SK-N-SH treated with all-trans-retinoic acid at 6 μM for 48 hours (cell line): ENCODE results near the gene SCO1.
A peak's percentile ranks its signal among the peaks of the same experiment; 100 is the strongest.
"Not testable (repeated sequence)": the region's sequence is repeated elsewhere in the genome, so short reads cannot be mapped to it uniquely, and the experiment has no call there.

Experiments used
- ATAC-seq: fragments of 200-7000 bp; cut with Tn5 transposase; 3 replicates; pipeline ENCODE4 v1.9.1; 2020; ENCODE audit warnings: mild to moderate bottlenecking, moderate library complexity
- ARNTL ChIP-seq: fragments of 450-650 bp; formaldehyde crosslinking; IDR thresholded peaks from 2 replicates; pipeline ENCODE4 v1.5.0; 2020; ENCODE audit warnings: low read depth, mild to moderate bottlenecking, moderate library complexity, borderline replicate concordance
- BACH2 ChIP-seq: fragments of 250-450 bp; sonication (Bioruptor Pico); IDR thresholded peaks from 2 replicates; pipeline ENCODE4 v1.9.0; 2021; ENCODE audit warnings: mild to moderate bottlenecking, borderline replicate concordance
- CSDC2 ChIP-seq: fragments of 250-450 bp; sonication (Bioruptor Pico); IDR thresholded peaks from 2 replicates; pipeline ENCODE4 v1.5.0; 2020; ENCODE audit warnings: mild to moderate bottlenecking, moderate library complexity
- ESRRG ChIP-seq: fragments of 250-450 bp; sonication (Bioruptor Pico); IDR thresholded peaks from 2 replicates; pipeline ENCODE4 v1.6.1; 2021; ENCODE audit warnings: mild to moderate bottlenecking
- GLIS3 ChIP-seq: fragments of 250-450 bp; sonication (Bioruptor Pico); IDR thresholded peaks from 2 replicates; pipeline ENCODE4 v1.5.0; 2020; ENCODE audit warnings: mild to moderate bottlenecking, moderate library complexity
- ISL1 ChIP-seq: fragments of 250-450 bp; sonication (Bioruptor Pico); IDR thresholded peaks from 2 replicates; pipeline ENCODE4 v2.1.2; 2022; ENCODE audit warnings: mild to moderate bottlenecking, moderate library complexity
- OSR1 ChIP-seq: fragments of 250-450 bp; sonication (Bioruptor Pico); IDR thresholded peaks from 2 replicates; pipeline ENCODE4 v1.8.0; 2022; ENCODE audit warnings: moderate library complexity, mild to moderate bottlenecking, inconsistent platforms
- PPARA ChIP-seq: fragments of 250-450 bp; sonication (Bioruptor Pico); IDR thresholded peaks from 2 replicates; pipeline ENCODE4 v1.5.0; 2020; ENCODE audit warnings: mild to moderate bottlenecking, borderline replicate concordance
- RARB ChIP-seq: fragments of 250-450 bp; sonication (Bioruptor Pico); IDR thresholded peaks from 2 replicates; pipeline ENCODE4 v1.8.0; 2021; ENCODE audit warnings: mild to moderate bottlenecking, moderate library complexity
- SNAI2 ChIP-seq: fragments of 250-450 bp; sonication (Bioruptor Pico); IDR thresholded peaks from 2 replicates; pipeline ENCODE4 v1.5.0; 2020; ENCODE audit warnings: mild to moderate bottlenecking, moderate library complexity
- TCF4 ChIP-seq: fragments of 250-450 bp; sonication (Bioruptor Pico); IDR thresholded peaks from 2 replicates; pipeline ENCODE4 v1.8.0; 2021; ENCODE audit warnings: mild to moderate bottlenecking, moderate library complexity, borderline replicate concordance
- TOX ChIP-seq: fragments of 250-450 bp; sonication (Bioruptor Pico); IDR thresholded peaks from 2 replicates; pipeline ENCODE4 v1.8.0; 2021; ENCODE audit warnings: mild to moderate bottlenecking, moderate library complexity, borderline replicate concordance
- ZC3H10 ChIP-seq: fragments of 250-450 bp; sonication (Bioruptor Pico); IDR thresholded peaks from 2 replicates; pipeline ENCODE4 v1.5.1; 2021; ENCODE audit warnings: mild to moderate bottlenecking, moderate library complexity
- ZFP3 ChIP-seq: fragments of 250-450 bp; sonication (Bioruptor Pico); IDR thresholded peaks from 2 replicates; pipeline ENCODE4 v1.5.0; 2020; ENCODE audit warnings: mild to moderate bottlenecking, moderate library complexity
- ZFP30 ChIP-seq: fragments of 450-650 bp; formaldehyde crosslinking; IDR thresholded peaks from 2 replicates; pipeline ENCODE4 v1.5.0; 2022; ENCODE audit warnings: mild to moderate bottlenecking, moderate library complexity
- ZNF565 ChIP-seq: fragments of 450-650 bp; formaldehyde crosslinking; conservative IDR thresholded peaks from 2 replicates; pipeline ENCODE4 v1.5.0; 2020; ENCODE audit warnings: low read depth, mild to moderate bottlenecking, moderate library complexity
- ZNF70 ChIP-seq: fragments of 450-650 bp; formaldehyde crosslinking; IDR thresholded peaks from 2 replicates; pipeline ENCODE4 v1.5.0; 2020; ENCODE audit warnings: mild to moderate bottlenecking, moderate library complexity
- ZNF8 ChIP-seq: fragments of 450-650 bp; formaldehyde crosslinking; IDR thresholded peaks from 2 replicates; pipeline ENCODE4 v1.5.0; 2020; ENCODE audit warnings: mild to moderate bottlenecking, moderate library complexity
- TF ChIP-seq, protein P1 (sequence below): fragments of 250-450 bp; sonication (Bioruptor Pico); IDR thresholded peaks from 2 replicates; pipeline ENCODE4 v1.5.1; 2020; ENCODE audit warnings: low read depth, mild to moderate bottlenecking, moderate library complexity
- TF ChIP-seq, protein P2 (sequence below): fragments of 250-450 bp; sonication (Bioruptor Pico); IDR thresholded peaks from 2 replicates; pipeline ENCODE4 v1.8.0; 2021; ENCODE audit warnings: low read depth, mild to moderate bottlenecking, moderate library complexity, borderline replicate concordance
- TF ChIP-seq, protein P3 (sequence below): fragments of 250-450 bp; sonication (Bioruptor Pico); IDR thresholded peaks from 2 replicates; pipeline ENCODE4 v1.8.0; 2020; ENCODE audit warnings: mild to moderate bottlenecking, moderate library complexity, borderline replicate concordance
- TF ChIP-seq, protein P4 (sequence below): fragments of 250-450 bp; sonication (Bioruptor Pico); IDR thresholded peaks from 2 replicates; pipeline ENCODE4 v1.5.0; 2020; ENCODE audit warnings: mild to moderate bottlenecking, moderate library complexity
- TF ChIP-seq, protein P5 (sequence below): fragments of 250-450 bp; sonication (Bioruptor Pico); IDR thresholded peaks from 2 replicates; pipeline ENCODE4 v1.5.1; 2021; ENCODE audit warnings: mild to moderate bottlenecking, moderate library complexity

The SCO1 gene

DNA sequence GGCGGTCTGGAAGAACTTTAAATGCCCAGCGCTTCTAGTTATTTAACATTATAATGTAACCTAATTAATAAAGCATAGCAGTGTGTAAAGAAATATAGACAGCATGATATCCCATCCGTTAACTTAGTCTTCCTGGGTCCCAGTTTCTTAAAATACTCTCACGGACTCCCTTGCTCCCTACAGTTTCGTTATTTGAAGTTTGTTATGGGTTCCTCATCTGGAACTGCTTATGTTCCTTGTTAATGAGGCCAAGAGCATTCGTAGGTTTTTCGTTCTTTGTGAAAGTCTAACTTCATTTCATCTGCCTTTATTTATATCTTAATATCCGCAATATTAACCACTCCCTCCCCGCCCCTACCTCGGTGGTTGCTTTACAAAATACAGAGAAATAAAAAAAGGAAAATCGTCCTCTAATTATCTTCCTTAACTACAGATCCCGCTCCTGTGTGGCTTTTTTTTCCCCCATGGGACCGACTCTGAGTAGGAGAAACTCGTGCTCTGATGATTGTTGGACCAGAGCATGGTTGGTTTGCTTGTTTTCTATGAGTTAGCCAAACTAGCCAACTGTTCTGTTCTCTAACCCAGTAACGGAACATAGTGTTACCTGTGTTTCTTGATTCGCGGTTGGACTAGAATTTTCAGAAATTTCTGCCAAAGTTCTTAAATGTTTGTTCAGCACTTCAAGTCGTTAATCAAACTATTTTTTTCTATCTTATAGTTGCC is 924 bp upstream of the SCO1 start:
- ATAC-seq: peak; percentile 6
- TF ChIP-seq, protein P1, sequence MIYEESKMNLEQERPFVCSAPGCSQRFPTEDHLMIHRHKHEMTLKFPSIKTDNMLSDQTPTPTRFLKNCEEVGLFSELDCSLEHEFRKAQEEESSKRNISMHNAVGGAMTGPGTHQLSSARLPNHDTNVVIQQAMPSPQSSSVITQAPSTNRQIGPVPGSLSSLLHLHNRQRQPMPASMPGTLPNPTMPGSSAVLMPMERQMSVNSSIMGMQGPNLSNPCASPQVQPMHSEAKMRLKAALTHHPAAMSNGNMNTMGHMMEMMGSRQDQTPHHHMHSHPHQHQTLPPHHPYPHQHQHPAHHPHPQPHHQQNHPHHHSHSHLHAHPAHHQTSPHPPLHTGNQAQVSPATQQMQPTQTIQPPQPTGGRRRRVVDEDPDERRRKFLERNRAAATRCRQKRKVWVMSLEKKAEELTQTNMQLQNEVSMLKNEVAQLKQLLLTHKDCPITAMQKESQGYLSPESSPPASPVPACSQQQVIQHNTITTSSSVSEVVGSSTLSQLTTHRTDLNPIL: no peak
- TF ChIP-seq TOX (CRISPR knock-in tag): no peak
- TF ChIP-seq ESRRG (CRISPR knock-in tag): no peak
- no peak for TF ChIP-seq ISL1 (CRISPR knock-in tag)
- no peak for TF ChIP-seq ZFP3
- TF ChIP-seq CSDC2 (CRISPR knock-in tag): no peak
- no peak for TF ChIP-seq TCF4
- no peak for TF ChIP-seq ZNF8 (CRISPR knock-in tag)
- no peak for TF ChIP-seq ZNF70
- no peak for TF ChIP-seq ARNTL
- TF ChIP-seq, protein P2, sequence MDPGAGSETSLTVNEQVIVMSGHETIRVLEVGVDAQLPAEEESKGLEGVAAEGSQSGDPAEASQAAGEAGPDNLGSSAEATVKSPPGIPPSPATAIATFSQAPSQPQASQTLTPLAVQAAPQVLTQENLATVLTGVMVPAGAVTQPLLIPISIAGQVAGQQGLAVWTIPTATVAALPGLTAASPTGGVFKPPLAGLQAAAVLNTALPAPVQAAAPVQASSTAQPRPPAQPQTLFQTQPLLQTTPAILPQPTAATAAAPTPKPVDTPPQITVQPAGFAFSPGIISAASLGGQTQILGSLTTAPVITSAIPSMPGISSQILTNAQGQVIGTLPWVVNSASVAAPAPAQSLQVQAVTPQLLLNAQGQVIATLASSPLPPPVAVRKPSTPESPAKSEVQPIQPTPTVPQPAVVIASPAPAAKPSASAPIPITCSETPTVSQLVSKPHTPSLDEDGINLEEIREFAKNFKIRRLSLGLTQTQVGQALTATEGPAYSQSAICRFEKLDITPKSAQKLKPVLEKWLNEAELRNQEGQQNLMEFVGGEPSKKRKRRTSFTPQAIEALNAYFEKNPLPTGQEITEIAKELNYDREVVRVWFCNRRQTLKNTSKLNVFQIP (CRISPR knock-in tag): no peak
- TF ChIP-seq, protein P3, sequence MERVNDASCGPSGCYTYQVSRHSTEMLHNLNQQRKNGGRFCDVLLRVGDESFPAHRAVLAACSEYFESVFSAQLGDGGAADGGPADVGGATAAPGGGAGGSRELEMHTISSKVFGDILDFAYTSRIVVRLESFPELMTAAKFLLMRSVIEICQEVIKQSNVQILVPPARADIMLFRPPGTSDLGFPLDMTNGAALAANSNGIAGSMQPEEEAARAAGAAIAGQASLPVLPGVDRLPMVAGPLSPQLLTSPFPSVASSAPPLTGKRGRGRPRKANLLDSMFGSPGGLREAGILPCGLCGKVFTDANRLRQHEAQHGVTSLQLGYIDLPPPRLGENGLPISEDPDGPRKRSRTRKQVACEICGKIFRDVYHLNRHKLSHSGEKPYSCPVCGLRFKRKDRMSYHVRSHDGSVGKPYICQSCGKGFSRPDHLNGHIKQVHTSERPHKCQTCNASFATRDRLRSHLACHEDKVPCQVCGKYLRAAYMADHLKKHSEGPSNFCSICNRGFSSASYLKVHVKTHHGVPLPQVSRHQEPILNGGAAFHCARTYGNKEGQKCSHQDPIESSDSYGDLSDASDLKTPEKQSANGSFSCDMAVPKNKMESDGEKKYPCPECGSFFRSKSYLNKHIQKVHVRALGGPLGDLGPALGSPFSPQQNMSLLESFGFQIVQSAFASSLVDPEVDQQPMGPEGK (CRISPR knock-in tag): no peak
- no peak for TF ChIP-seq ZFP30 (CRISPR knock-in tag)
- TF ChIP-seq BACH2 (CRISPR knock-in tag): no peak
- no peak for TF ChIP-seq ZC3H10 (CRISPR knock-in tag)
- TF ChIP-seq, protein P4, sequence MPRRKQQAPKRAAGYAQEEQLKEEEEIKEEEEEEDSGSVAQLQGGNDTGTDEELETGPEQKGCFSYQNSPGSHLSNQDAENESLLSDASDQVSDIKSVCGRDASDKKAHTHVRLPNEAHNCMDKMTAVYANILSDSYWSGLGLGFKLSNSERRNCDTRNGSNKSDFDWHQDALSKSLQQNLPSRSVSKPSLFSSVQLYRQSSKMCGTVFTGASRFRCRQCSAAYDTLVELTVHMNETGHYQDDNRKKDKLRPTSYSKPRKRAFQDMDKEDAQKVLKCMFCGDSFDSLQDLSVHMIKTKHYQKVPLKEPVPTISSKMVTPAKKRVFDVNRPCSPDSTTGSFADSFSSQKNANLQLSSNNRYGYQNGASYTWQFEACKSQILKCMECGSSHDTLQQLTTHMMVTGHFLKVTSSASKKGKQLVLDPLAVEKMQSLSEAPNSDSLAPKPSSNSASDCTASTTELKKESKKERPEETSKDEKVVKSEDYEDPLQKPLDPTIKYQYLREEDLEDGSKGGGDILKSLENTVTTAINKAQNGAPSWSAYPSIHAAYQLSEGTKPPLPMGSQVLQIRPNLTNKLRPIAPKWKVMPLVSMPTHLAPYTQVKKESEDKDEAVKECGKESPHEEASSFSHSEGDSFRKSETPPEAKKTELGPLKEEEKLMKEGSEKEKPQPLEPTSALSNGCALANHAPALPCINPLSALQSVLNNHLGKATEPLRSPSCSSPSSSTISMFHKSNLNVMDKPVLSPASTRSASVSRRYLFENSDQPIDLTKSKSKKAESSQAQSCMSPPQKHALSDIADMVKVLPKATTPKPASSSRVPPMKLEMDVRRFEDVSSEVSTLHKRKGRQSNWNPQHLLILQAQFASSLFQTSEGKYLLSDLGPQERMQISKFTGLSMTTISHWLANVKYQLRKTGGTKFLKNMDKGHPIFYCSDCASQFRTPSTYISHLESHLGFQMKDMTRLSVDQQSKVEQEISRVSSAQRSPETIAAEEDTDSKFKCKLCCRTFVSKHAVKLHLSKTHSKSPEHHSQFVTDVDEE: no peak
- TF ChIP-seq OSR1: no peak
- TF ChIP-seq SNAI2: no peak
- TF ChIP-seq PPARA (CRISPR knock-in tag): no peak

DNA sequence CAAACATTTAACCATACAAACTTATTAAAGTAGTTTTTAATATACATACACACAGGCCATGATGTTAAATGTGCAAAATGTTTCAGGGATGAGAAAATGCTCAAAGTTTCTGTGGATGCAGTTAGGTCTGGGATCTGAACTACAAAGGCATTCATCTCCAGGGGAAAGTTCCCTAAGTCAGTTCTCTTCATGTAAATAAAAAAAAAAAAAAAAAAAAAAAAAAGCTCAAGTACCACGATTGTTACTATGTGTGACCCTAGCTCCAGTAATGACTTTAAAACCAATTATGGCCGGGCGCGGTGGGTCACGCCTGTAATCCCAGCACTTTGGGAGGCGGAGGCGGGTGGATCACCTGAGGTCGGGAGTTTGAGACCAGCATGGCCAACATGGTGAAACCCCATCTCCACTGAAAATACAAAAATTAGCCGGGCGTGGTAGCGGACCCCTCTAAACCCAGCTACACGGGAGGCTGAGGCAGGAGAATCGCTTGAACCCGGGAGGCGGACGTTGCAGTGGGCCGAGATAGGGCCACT is 1.4 kb downstream of the SCO1 start:
- ATAC-seq: not testable (repeated sequence)

DNA sequence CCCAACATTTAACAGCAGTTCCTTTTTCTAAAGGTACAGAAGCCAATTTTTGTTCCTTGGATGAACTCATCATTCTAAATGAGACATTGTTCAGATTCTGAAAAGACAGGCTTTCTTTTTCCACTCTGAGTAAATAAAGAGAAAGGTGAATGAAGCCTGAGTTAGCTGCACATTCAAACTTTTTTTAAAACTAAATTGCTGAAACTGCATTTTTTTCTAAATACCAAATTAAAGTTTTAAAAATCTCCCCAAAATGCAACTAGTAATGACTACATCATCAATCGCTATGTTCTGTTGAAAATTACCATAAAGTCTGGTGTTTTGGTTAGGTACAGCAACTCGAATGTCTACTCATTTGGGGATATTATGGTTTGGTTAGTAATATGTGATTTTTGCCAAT is 9.8 kb downstream of the SCO1 start:
- ATAC-seq: no peak
- TF ChIP-seq ZNF565 (CRISPR knock-in tag) (no peak), CSDC2 (CRISPR knock-in tag) (no peak), ZNF70 (no peak), ISL1 (CRISPR knock-in tag) (no peak), ZFP30 (CRISPR knock-in tag) (no peak), ZNF8 (CRISPR knock-in tag) (no peak), GLIS3 (CRISPR knock-in tag) (no peak), BACH2 (CRISPR knock-in tag) (no peak), RARB (CRISPR knock-in tag) (no peak), OSR1 (no peak), TCF4 (no peak), ZC3H10 (CRISPR knock-in tag) (no peak), SNAI2 (no peak), ARNTL (no peak), TOX (CRISPR knock-in tag) (no peak)
- TF ChIP-seq, protein P3 (CRISPR knock-in tag): no peak
- TF ChIP-seq, protein P2 (CRISPR knock-in tag): no peak
- TF ChIP-seq, protein P5, sequence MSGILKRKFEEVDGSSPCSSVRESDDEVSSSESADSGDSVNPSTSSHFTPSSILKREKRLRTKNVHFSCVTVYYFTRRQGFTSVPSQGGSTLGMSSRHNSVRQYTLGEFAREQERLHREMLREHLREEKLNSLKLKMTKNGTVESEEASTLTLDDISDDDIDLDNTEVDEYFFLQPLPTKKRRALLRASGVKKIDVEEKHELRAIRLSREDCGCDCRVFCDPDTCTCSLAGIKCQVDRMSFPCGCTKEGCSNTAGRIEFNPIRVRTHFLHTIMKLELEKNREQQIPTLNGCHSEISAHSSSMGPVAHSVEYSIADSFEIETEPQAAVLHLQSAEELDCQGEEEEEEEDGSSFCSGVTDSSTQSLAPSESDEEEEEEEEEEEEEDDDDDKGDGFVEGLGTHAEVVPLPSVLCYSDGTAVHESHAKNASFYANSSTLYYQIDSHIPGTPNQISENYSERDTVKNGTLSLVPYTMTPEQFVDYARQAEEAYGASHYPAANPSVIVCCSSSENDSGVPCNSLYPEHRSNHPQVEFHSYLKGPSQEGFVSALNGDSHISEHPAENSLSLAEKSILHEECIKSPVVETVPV: no peak
